ENCODE measurements around the gene MAP6.

MAP6 gene

DNA sequence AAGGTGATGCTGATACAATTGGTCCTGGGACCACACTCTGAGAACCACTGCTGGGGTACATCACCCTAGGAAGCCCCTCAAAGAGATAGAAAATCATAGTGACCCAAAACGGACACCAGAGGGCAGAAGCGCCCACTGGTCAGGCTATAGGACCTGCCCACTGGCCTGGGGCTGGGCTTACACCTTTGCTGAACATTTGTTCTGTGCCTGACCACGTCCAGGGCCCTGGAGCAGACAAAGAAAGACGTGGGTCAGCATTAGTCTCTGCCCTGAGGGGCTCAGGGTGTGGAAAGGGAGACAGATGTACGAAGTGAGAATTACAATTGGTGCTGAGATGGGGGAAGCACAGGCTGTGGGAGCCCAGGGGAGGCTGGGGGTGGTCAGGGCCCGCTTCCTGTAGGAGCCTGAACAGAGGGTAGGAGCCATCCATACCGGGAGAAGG is 121.2 kb downstream of the MAP6 start:
- peak; percentile 74 for DNase-seq

DNA sequence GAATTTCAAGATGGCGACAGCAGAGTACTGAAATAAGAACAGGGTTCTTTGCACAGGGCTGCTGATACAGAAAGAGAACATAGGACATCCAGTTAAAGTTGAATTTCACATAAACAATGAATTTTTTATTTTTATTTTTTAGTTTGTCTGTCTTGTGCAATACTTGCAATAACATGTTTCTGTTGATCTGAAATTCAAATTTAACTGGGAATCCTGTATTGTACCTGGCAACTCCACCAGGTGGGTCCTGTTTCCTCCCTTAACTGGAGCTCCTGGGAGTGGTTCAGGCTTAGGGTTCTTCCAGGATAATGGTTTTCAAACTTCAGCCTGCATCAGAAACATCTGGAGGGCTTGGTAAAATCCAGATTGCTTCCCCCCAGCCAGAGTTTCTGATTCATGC is 121.7 kb downstream of the MAP6 start:
- DNase-seq = no peak

DNA sequence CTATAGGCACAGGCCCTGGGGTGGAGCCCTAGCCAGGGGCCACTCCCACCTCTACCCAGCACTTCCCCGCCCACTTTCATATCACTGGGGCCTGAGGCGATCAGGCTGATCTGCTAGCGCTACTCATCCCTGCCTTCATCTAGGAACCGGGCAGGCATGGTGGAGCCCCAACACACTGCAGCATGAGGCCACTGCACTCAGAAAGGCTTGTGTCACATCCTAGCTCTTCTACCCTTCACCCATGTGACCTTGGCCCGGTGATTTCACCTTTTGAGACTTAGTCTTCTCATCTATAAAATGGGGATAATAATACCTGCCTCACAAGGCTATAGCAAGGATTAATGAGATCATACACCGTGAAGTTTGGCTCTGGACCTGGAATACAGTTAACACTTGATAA is 125.0 kb downstream of the MAP6 start:
- no peak for DNase-seq

DNA sequence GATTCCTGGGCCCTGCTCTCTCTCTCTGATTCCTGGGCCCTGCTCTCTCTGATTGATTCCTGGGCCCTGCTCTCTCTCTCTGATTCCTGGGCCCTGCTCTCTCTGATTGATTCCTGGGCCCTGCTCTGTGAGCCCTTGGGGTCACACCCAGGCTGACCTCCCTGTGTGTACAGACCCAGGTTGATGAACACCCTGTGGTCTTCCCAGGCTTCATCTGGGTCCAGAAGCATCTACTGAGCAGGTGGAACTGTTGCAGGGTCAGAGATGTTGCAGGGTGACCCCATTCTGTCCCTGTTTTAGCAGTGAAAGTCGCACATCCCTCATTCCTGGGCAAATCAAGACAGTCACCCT is 126.8 kb downstream of the MAP6 start:
- DNase-seq = no peak

DNA sequence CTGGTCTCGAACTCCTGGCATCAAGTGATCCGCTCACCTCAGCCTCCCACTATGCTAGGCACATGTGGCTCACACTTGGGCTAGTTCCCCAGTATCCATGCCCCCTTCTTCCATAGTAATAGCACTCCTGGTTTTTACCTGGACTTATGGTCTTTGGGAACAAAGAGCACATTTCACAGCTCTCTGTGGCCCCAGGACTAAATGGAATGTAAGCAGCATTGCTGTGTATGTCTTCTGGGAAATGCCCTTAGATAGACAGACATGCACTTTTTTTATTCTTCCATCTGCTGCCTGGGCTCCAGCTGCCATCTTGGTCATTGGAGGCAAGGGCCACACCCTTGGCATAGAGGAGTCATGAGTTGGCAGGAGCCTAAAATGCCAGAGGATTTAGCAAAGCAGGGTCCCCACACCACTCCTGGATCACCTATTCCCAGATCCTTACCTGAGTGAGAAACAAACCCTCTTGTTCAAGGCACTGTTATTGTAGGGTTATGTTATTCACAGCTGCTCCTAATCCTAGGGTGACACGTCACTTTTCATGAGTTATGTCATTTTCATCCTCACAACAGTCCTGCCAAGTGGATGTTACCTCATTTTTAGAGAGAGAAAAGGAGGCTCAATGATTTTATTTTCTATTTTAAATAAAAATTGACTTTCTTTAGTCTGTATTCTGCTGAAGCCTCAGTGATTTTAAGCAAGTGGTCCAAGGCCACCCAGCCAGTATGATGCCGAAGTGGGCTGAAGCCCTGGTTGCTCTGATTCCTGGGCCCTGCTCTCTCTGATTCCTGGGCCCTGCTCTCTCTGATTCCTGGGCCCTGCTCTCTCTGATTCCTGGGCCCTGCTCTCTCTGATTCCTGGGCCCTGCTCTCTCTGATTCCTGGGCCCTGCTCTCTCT is 127.4 kb downstream of the MAP6 start:
- no peak for DNase-seq

DNA sequence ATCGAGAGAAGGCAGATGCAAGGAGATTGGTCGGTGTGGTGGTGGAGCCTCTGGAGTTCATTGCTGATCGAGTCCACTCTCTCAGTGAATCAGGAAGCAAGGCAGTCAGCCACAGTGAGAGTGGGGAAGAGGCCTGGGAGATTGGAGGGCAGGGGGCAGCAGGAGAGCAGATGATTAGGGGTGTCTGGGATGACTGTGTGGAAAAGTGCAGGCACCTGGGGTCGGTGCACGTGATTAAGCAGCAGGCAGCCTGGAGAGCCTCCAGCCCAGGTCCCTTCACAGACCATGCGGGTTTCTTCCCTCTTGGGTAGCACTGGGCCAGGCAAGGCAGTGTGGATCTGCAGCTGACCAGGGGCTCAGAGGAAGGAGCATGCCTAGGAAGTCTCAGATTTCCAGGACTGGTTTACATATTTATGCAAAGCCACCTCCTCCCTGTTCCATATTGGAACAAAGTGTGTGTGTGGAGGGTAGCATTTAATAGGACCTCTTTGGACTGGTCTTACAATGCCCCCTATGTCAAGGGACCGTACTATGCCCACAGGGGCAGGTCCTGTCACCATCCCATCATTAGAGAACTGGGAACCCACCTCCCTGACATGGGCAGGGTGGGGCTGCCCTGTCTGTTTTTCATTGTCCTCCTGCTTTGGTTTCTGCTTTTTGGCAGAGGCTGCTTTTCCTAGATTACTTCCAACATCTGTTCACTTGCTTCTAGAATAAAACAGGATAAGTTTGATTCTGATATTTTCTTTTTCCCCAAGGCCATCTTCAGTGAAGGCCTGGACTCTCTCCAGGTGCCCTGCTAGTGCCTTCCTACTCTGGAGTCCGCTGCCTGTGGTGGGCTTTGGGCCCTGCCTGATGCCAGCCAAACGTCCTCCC is 129.1 kb downstream of the MAP6 start:
- no peak for DNase-seq

DNA sequence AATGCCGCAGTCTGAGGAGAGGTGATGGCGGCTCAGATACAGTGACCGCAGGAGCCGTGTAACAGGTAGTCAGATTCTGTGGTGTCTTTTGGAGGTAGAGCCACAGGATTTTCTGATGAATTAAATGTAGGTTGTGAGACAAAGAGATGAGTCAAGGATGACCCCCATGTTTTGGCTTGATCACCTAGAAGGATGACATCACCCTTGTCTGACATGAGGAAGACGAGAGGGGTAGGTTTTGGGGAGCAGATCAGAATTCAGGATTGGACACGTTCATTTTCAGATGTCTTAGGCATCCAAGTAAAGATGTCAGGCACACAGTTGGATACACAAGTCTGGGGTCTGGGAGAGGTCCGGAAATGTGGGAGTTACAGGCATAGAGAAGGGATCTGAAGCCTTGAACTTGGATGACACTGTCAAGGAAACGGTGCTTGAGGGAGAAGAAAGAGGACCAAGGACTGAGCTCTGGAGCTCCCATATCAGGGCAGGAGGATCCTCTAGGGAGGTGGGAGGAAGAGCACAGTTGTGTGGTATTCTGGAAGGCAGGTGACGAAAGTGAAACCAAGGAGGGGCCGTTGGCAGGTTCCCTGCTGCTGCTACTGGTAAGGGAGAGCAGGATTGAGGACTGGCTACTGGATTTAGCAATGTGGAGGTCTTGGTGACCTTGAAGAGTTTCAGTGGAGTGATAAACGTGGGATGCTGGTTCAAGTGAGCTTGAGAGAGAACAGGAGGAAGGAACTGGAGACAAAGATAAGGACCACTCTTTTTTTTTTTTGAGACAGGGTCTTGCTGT is 130.5 kb downstream of the MAP6 start:
- no peak for DNase-seq

DNA sequence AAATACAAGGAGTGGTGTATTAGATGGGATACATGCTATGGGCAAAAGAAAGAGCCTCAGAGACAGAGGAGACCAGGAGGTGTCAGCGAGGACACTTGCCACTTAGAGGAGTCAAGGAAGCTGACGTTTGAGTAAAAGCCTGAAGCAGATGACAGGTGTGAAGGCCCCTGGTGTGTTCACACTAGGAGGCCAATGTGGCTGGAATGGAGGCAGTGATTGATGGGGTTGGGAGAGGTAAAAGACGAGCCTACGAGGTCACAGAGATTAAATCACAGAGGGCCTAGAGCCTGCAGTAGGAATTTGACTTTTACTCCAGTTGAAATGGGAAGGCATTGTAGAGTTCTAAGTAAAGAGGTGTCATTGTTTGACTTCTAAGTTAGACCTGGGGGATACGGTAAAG is 131.1 kb downstream of the MAP6 start:
- no peak for DNase-seq
